Mucosa of stomach (tissue), 1 donor: ENCODE data around the gene RNASEH1.

ENCODE experiments used
- H3K27me3 ChIP-seq: one replicate; pipeline ENCODE4 v1.7.0; 2013; ENCODE audit warnings: mild to moderate bottlenecking, low read length; ENCODE audit not compliant: control insufficient read depth, insufficient read depth
- H3K36me3 ChIP-seq: one replicate; pipeline ENCODE4 v1.7.0; 2013; ENCODE audit warnings: low read length; ENCODE audit not compliant: control insufficient read depth, insufficient read depth
- H3K4me1 ChIP-seq: one replicate; pipeline ENCODE4 v1.7.0; 2013; ENCODE audit warnings: mild to moderate bottlenecking, low read length; ENCODE audit not compliant: control insufficient read depth, insufficient read depth
- H3K4me3 ChIP-seq: one replicate; pipeline ENCODE4 v1.7.0; 2013; ENCODE audit warnings: low read length
- H3K9ac ChIP-seq: one replicate; pipeline ENCODE4 v1.7.0; 2013; ENCODE audit warnings: mild to moderate bottlenecking, low read length, moderate library complexity
- H3K9me3 ChIP-seq: one replicate; pipeline ENCODE4 v1.7.0; 2013; ENCODE audit warnings: mild to moderate bottlenecking, low read length, moderate library complexity; ENCODE audit not compliant: control insufficient read depth
- donor health status: Pancreatic carcinoma.

The RNASEH1 gene

GRCh38 chr2:3536682-3537632 is 21.2 kb downstream of the RNASEH1 start:
- Histone ChIP-seq H3K36me3 (no peaks in the 10 kb centered on the region), H3K4me1 (peaks cover 35% of the 10 kb centered on the region), H3K9me3 (no peaks in the 10 kb centered on the region), H3K27me3 (no peaks in the 10 kb centered on the region), H3K4me3 (no peak overlapping the region), H3K9ac (peak overlapping the region; percentile 50)

DNA sequence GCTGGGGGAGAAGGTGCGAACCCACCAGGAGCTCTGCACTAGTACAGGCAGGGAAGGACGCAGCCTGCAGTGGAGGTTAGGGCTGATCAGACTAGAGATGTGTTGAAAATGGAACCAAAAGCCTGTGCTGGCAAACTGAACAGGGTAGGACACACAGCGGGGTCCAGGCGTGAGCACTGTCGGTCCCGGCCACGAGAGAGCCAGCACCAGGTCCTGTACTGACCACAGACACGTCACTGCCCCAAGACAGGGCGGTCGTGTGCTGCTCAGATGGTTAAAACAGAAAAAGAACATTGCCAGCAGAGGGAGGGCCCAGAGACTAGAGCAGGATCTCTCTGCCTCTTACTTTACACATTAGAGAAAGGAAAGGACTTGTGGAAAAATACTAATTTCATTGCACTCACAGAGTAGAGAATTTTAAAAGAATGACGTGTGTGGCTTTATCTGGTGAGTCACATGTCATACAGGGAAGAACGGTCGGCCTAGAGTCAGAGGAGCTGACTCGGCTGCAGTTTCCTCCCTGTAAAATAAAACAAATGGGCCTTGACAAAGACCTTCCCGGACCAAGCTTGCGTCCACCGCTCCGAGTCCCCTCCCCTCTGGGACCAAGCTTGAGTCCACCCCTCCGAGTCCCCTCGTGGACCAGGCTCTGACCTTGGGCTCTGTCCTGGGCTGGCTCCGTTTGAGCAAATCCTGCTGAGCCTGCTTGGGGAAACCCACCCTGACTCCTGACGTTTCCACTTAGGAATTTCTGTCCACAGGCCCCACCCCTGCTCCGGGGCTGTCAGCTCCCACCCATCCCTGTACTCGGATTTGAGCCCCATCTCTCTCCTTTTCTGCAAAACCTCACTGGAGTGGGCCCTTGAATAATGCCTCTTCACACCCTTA is 22.1 kb downstream of the RNASEH1 start:
- Histone ChIP-seq H3K4me3 (no peak overlapping the region), H3K4me1 (peaks cover 35% of the 10 kb centered on the region), H3K9ac (peak overlapping the region; percentile 50), H3K27me3 (no peaks in the 10 kb centered on the region), H3K36me3 (no peaks in the 10 kb centered on the region), H3K9me3 (no peaks in the 10 kb centered on the region)

GRCh38 chr2:3535467-3535793 is 22.7 kb downstream of the RNASEH1 start:
- Histone ChIP-seq H3K4me1 (peaks cover 35% of the 10 kb centered on the region), H3K9me3 (no peaks in the 10 kb centered on the region), H3K4me3 (no peak overlapping the region), H3K9ac (peak overlapping the region; percentile 50), H3K36me3 (no peaks in the 10 kb centered on the region), H3K27me3 (no peaks in the 10 kb centered on the region)

GRCh38 chr2:3534251-3534814 is 23.8 kb downstream of the RNASEH1 start:
- Histone ChIP-seq H3K27me3 (no peaks in the 10 kb centered on the region), H3K4me1 (peaks cover 35% of the 10 kb centered on the region), H3K9me3 (no peaks in the 10 kb centered on the region), H3K9ac (no peak overlapping the region), H3K4me3 (no peak overlapping the region), H3K36me3 (no peaks in the 10 kb centered on the region)

- Histone ChIP-seq H3K36me3 (no peaks in the 10 kb centered on the region), H3K9me3 (no peaks in the 10 kb centered on the region), H3K9ac (no peak overlapping the region), H3K4me1 (peaks cover 35% of the 10 kb centered on the region), H3K27me3 (no peaks in the 10 kb centered on the region), H3K4me3 (no peak overlapping the region)
These were observed 24.3 kb downstream of the RNASEH1 start for GRCh38 chr2:3533836-3534235.

GRCh38 chr2:3532941-3533340 is 25.2 kb downstream of the RNASEH1 start:
- Histone ChIP-seq H3K4me1 (peaks cover 35% of the 10 kb centered on the region), H3K9me3 (no peaks in the 10 kb centered on the region), H3K9ac (no peak overlapping the region), H3K27me3 (no peaks in the 10 kb centered on the region), H3K36me3 (no peaks in the 10 kb centered on the region), H3K4me3 (no peak overlapping the region)

- Histone ChIP-seq H3K4me3 (no peak overlapping the region), H3K27me3 (no peaks in the 10 kb centered on the region), H3K36me3 (no peaks in the 10 kb centered on the region), H3K9ac (no peak overlapping the region), H3K9me3 (no peaks in the 10 kb centered on the region), H3K4me1 (peaks cover 28% of the 10 kb centered on the region)
These were observed 28.7 kb downstream of the RNASEH1 start for GRCh38 chr2:3529316-3530025.

GRCh38 chr2:3527886-3528785 is 30.0 kb downstream of the RNASEH1 start:
- Histone ChIP-seq H3K36me3 (no peaks in the 10 kb centered on the region), H3K9me3 (no peaks in the 10 kb centered on the region), H3K4me3 (no peak overlapping the region), H3K27me3 (no peaks in the 10 kb centered on the region), H3K9ac (no peak overlapping the region), H3K4me1 (peaks cover 25% of the 10 kb centered on the region)

- Histone ChIP-seq H3K9me3 (no peaks in the 10 kb centered on the region), H3K36me3 (no peaks in the 10 kb centered on the region), H3K9ac (no peak overlapping the region), H3K4me1 (peaks cover 24% of the 10 kb centered on the region), H3K4me3 (no peak overlapping the region), H3K27me3 (no peaks in the 10 kb centered on the region)
These were observed 31.3 kb downstream of the RNASEH1 start for GRCh38 chr2:3526871-3527270.

DNA sequence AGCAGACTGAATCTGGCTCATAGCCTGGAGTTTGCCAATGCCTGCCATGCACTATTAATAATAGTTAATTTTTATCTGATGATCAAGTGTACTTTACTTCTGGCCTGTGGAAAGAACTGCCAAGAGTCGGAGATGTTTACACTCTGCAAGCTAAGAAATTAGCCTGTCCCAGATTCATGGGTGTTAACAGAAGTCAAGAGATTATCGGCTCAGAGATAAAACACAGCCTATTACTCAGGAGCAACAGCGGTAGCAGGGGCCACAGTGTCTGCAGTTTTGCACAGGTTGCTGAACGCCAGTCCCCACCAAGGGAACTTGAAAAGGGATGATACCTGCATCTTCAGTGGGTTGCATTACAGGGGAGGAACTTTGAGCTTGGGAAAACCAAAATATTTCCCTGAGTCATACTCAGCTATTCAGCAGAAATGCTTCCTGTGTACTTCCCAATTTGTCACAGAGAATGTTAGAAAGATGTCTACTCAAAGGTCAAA is 34.5 kb downstream of the RNASEH1 start:
- no peak overlapping the region for H3K4me3 ChIP-seq
- no peak overlapping the region for H3K9ac ChIP-seq
- H3K27me3 ChIP-seq = no peaks in the 10 kb centered on the region
- no peaks in the 10 kb centered on the region for H3K36me3 ChIP-seq
- no peaks in the 10 kb centered on the region for H3K9me3 ChIP-seq
- peaks cover 36% of the 10 kb centered on the region for H3K4me1 ChIP-seq

- Histone ChIP-seq H3K36me3 (no peaks in the 10 kb centered on the region), H3K9ac (no peak overlapping the region), H3K27me3 (no peaks in the 10 kb centered on the region), H3K9me3 (no peaks in the 10 kb centered on the region), H3K4me3 (no peak overlapping the region), H3K4me1 (peaks cover 36% of the 10 kb centered on the region)
These were observed 35.1 kb downstream of the RNASEH1 start for GRCh38 chr2:3522961-3523421.
